Esophagus muscularis mucosa (tissue), 4 donors: Measurements from ENCODE around the gene ALDOA. TPM values are rescaled to one million over a fixed set of nuclear protein-coding genes. Genes with fewer than 3 reads are reported as not detected.

Source experiments
- DNase-seq: peaks from one replicate; pipeline ENCODE4 v3.0.0-alpha.2; 2017; ENCODE audit errors: extremely low spot score
- H3K27ac ChIP-seq, 4 donors: fragments of 200-600 bp; sonication (generic); replicated peaks in 1 of 4; 1 replicate in 3 of 4; 2 replicates in 1 of 4; pipeline ENCODE4 v1.5.1; 2016 to 2019; ENCODE audit warnings: mild to moderate bottlenecking in 1 of 4
- H3K27me3 ChIP-seq, 4 donors: fragments of 200-600 bp; sonication (generic); one replicate each; pipeline versions ENCODE4 v1.5.1 to v1.6.0; 2016 to 2019
- H3K36me3 ChIP-seq, 4 donors: fragments of 200-600 bp; sonication (generic); one replicate each; pipeline ENCODE4 v1.5.1; 2016 to 2019
- H3K4me1 ChIP-seq, 4 donors: fragments of 200-600 bp; sonication (generic); one replicate each; pipeline ENCODE4 v1.5.1; 2016 to 2019
- H3K4me3 ChIP-seq, 4 donors: fragments of 200-600 bp; sonication (generic); 1 replicate in 2 of 4; 2 replicates in 2 of 4; pipeline ENCODE4 v1.5.1; 2016 to 2019; ENCODE audit warnings: mild to moderate bottlenecking in 4 of 4, moderate library complexity in 1 of 4
- H3K9me3 ChIP-seq, 4 donors: fragments of 200-600 bp; sonication (generic); 1 replicate in 3 of 4; 2 replicates in 1 of 4; pipeline ENCODE4 v1.5.1; 2016 to 2019
- EP300 ChIP-seq: sonication (generic); formaldehyde crosslinking; IDR thresholded peaks from one replicate; pipeline ENCODE4 v1.6.1; 2017; ENCODE audit warnings: antibody characterized with exemption
- POLR2A ChIP-seq: fragments of 450-650 bp; IDR thresholded peaks from one replicate; pipeline ENCODE4 v1.6.1; 2017; ENCODE audit warnings: antibody characterized with exemption, moderate library complexity, mild to moderate bottlenecking, low read depth
- POLR2AphosphoS5 ChIP-seq, 2 donors: sonication (generic); formaldehyde crosslinking; IDR thresholded peaks; one replicate each; pipeline ENCODE4 v1.6.1; 2017; ENCODE audit warnings: antibody characterized with exemption in 2 of 2
- WGBS: methylation state at CpG from one replicate; pipeline ENCODE4 v1.1.5; 2018; 5-methylcytosine and 5-hydroxymethylcytosine counted together
- intact Hi-C: fragments of 100-400 bp; cut with DNase I; formaldehyde crosslinking; loops from one replicate; pipeline ENCODE4 v1.15.1; 2023
- total RNA-seq, 4 donors: library from RNA; depleted of rRNA; stranded (reverse); fragments of >200 nt; gene quantifications; one replicate each; pipeline versions ENCODE4 v1.1.0 to v1.2.1, GENCODE V29; 2016
- TF ChIP-seq, protein P1 (sequence below), 3 experiments: fragments of 200-600 bp in 2 of 3; fragments of 450-650 bp in 1 of 3; sonication (generic) in 2 of 3; IDR thresholded peaks; one replicate each; pipeline ENCODE4 v1.5.1; 2017 to 2019; ENCODE audit warnings: antibody characterized with exemption in 3 of 3, mild to moderate bottlenecking in 2 of 3, moderate library complexity in 1 of 3

ALDOA gene
- total RNA-seq, 4 donors from 2014 or later = 1,300 to 1,765 (median 1,454) TPM

DNA sequence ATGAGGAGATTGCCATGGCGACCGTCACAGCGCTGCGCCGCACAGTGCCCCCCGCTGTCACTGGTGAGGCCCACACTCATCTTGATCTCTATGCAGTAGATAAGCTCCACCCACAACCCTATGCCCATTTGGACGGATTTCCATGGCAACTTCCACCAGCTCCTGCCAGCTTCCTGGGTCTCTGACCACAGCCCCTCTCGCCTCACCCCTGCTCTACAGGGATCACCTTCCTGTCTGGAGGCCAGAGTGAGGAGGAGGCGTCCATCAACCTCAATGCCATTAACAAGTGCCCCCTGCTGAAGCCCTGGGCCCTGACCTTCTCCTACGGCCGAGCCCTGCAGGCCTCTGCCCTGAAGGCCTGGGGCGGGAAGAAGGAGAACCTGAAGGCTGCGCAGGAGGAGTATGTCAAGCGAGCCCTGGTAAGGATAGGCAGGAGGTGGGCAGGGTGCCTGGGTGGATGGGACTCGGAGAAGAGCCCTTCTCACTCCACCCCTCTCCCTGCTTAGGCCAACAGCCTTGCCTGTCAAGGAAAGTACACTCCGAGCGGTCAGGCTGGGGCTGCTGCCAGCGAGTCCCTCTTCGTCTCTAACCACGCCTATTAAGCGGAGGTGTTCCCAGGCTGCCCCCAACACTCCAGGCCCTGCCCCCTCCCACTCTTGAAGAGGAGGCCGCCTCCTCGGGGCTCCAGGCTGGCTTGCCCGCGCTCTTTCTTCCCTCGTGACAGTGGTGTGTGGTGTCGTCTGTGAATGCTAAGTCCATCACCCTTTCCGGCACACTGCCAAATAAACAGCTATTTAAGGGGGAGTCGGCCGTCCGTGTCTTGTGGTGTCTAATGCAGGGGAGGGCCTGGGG lies 4.3 kb downstream of the ALDOA start:
- intact Hi-C loops = no loop called here
- DNase-seq = no peak

DNA sequence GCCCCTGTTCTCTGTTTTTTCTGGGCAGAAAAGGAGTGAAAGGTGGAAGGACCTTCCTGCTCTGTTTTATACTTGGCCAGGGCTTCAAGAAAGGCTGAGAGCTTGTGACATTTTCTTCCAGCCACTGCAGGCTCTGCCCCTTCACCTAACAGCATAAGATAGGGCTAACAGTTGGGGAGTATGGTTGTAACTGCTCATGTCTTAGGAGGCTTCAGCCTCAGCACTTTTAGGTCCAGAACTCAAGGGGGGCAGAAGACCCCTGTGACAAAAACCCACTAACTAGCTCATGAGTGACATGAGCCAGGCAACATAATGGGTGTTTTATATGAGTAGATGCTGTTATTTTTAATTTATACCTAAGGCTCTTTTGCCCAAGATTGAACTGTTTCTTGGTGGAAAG lies 4.9 kb downstream of the ALDOA start:
- Histone ChIP-seq H3K27ac (peak overlapping the region; percentile 98 to 100 (median 99)), H3K4me3 (peak overlapping the region in 3 of 4 donors; percentile 15 to 33 (median 30)), H3K36me3 (peaks cover 55 to 74% (median 68%) of the 10 kb centered on the region in 4 donors), H3K9me3 (no peaks in the 10 kb centered on the region), H3K27me3 (no peaks in the 10 kb centered on the region), H3K4me1 (peaks cover 45 to 64% (median 61%) of the 10 kb centered on the region in 4 donors)
- DNase-seq = no peak
- intact Hi-C loops = no loop called here
- TF ChIP-seq POLR2A (no peak), EP300 (no peak), POLR2AphosphoS5 (IDR thresholded peaks at IDR 0.05) (no peak)
- TF ChIP-seq, protein P1, sequence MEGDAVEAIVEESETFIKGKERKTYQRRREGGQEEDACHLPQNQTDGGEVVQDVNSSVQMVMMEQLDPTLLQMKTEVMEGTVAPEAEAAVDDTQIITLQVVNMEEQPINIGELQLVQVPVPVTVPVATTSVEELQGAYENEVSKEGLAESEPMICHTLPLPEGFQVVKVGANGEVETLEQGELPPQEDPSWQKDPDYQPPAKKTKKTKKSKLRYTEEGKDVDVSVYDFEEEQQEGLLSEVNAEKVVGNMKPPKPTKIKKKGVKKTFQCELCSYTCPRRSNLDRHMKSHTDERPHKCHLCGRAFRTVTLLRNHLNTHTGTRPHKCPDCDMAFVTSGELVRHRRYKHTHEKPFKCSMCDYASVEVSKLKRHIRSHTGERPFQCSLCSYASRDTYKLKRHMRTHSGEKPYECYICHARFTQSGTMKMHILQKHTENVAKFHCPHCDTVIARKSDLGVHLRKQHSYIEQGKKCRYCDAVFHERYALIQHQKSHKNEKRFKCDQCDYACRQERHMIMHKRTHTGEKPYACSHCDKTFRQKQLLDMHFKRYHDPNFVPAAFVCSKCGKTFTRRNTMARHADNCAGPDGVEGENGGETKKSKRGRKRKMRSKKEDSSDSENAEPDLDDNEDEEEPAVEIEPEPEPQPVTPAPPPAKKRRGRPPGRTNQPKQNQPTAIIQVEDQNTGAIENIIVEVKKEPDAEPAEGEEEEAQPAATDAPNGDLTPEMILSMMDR (IDR thresholded peaks at IDR 0.05) = no peak

More for the DNA sequence above, 4.3 kb downstream of the ALDOA start:
- H3K9me3 ChIP-seq = no peaks in the 10 kb centered on the region
- TF ChIP-seq, protein P1 (IDR thresholded peaks at IDR 0.05) = no peak
- TF ChIP-seq POLR2AphosphoS5 (IDR thresholded peaks at IDR 0.05) = peak; percentile 33 to 60
- no peaks in the 10 kb centered on the region for H3K27me3 ChIP-seq
- H3K36me3 ChIP-seq = peaks cover 55 to 74% (median 68%) of the 10 kb centered on the region in 4 donors
- peak overlapping the region; percentile 15 to 33 (median 27) for H3K4me3 ChIP-seq
- H3K27ac ChIP-seq = peak overlapping the region; percentile 98 to 100 (median 99)
- WGBS = 56% methylated on average over 25 of the region's 31 CpGs
- peaks cover 40 to 58% (median 54%) of the 10 kb centered on the region in 4 donors for H3K4me1 ChIP-seq

DNA sequence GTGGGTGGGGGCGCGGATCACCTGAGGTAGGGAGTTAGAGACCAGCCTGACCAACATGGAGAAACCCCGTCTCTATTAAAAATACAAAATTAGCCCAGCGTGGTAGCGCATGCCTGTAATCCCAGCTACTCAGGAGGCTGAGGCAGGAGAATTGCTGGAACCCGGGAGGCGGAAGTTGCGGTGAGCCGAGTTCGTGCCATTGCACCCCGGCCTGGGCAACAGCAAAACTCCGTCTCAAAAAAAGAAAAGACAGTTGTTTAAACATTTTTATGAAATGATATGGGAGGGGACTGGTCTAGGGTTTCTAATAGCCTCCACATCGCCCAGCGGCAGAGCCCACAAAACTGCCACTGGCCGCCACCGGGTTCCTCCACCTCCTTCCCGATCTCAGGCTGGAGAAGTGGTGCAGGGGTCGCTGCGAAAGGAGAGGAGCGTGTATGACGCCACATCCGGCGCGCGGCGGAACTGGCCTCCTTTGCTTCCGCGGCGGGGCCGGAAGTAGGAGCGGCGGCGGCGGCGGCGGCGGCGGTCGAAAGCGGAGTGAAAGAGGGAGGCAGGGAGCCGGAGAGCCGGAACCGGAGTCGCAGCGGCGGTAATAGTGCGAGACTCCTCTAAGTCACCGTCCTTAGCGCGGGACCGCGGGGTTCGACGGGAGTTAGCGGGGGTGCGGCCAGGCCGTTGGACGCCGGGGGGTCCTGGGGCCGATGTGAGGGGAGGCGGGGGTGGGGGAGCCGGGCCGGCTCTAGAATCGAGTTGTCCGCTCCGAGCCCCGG lies 10.1 kb downstream of the ALDOA start, which contains the start of gene PPP4C:
Gene PPP4C, plus strand, starts transcription at position 492 of the 773 bp plus-strand sequence. CDS start 384 bp downstream, outside the sequence.
- Histone ChIP-seq H3K4me1 (peaks cover 29 to 55% (median 48%) of the 10 kb centered on the region in 4 donors), H3K9me3 (no peaks in the 10 kb centered on the region), H3K36me3 (peaks cover 35 to 69% (median 62%) of the 10 kb centered on the region in 4 donors), H3K27ac (peak within 1 kb of the TSS; percentile 89 to 95 (median 92)), H3K4me3 (peak within 1 kb of the TSS; percentile 78 to 99 (median 90)), H3K27me3 (no peaks in the 10 kb centered on the region)
- intact Hi-C loops = no loop called here
- 4% methylated on average over 52 of the region's 67 CpGs for WGBS
- DNase-seq = peak; percentile 98
- TF ChIP-seq EP300 (no peak), POLR2AphosphoS5 (IDR thresholded peaks at IDR 0.05) (peak; percentile 95 to 97), POLR2A (peak; percentile 72)
- TF ChIP-seq, protein P1 (IDR thresholded peaks at IDR 0.05) = peak in 2 of 3 experiments; percentile 8 to 27

DNA sequence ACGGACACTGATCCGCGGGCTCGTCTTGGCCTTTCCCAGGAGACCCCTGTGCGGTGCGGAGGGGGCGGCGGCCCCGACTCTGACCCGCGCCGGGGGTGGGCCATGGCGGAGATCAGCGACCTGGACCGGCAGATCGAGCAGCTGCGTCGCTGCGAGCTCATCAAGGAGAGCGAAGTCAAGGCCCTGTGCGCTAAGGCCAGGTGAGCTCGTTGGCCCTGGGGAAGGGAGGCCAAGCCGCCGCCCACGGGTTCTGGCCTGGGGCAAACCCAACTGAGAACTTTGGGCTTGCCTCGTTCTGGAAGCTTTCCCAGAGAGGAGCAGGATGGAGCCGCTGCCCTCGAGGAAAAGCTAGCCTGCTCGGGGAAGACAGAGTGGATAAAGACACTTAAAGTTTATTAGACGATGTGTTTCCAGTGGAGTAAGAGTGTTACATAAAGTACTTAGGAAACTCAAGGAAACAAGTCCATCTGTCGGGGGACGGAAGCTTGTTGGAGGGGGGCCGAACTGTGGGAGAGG lies 10.8 kb downstream of the ALDOA start:
- WGBS = 4% methylated on average over 23 of the region's 33 CpGs
- TF ChIP-seq POLR2AphosphoS5 (IDR thresholded peaks at IDR 0.05) (no peak), EP300 (no peak), POLR2A (no peak)
- TF ChIP-seq, protein P1 (IDR thresholded peaks at IDR 0.05) = no peak
- Histone ChIP-seq H3K9me3 (no peaks in the 10 kb centered on the region), H3K4me1 (peaks cover 29 to 49% (median 42%) of the 10 kb centered on the region in 4 donors), H3K4me3 (peak overlapping the region; percentile 78 to 99 (median 90)), H3K36me3 (peaks cover 35 to 69% (median 62%) of the 10 kb centered on the region in 4 donors), H3K27ac (peak overlapping the region; percentile 89 to 95 (median 92)), H3K27me3 (no peaks in the 10 kb centered on the region)
- intact Hi-C loops = no loop called here
- DNase-seq = no peak
